Ovary (tissue), 3 donors: Measurements from ENCODE around the gene GTF2IRD1.

ENCODE experiments used
- POLR2A ChIP-seq: fragments of 450-650 bp; IDR thresholded peaks from one replicate; pipeline ENCODE4 v1.6.1; 2017; ENCODE audit warnings: antibody characterized with exemption, mild to moderate bottlenecking, moderate library complexity
- TF ChIP-seq, protein P1 (sequence below), 3 donors: fragments of 450-650 bp in 2 of 3; fragments of 200-600 bp in 1 of 3; IDR thresholded peaks; one replicate each; pipeline versions ENCODE4 v1.5.1 to v1.8.0; 2016 to 2022; ENCODE audit warnings: antibody characterized with exemption in 3 of 3, mild to moderate bottlenecking in 1 of 3
- donor health status: DM: no; HTN: no; CAD: no.

DNA sequence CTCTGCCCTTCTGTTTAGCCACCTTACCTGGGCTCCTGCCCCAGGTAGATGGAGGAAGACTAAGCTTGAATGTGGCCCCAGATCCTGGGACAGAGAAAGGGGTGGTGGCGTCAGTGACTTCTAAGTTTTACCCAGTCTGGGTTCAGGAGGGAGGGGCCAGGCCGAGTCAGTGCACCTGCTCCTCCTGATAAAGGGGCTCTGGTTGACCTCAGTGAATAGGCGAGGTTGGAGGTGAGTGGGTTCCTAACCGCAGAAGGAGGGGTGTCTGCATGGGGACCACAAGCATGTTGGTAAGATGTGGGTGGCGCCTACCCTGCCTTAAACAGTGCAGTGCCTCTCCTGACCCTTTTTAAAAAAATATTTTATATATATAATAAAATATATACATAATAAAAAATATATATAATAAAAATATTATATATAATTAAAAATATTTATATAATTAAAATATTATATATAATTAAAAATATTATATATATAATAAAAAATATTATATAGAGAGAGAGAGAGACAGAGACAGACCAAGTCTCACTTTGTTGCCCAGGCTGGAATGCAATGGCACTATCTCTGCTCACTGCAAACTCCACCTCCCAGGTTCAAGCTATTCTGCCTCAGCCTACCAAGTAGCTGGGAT is 106.5 kb downstream of the GTF2IRD1 start:
- TF ChIP-seq, protein P1, sequence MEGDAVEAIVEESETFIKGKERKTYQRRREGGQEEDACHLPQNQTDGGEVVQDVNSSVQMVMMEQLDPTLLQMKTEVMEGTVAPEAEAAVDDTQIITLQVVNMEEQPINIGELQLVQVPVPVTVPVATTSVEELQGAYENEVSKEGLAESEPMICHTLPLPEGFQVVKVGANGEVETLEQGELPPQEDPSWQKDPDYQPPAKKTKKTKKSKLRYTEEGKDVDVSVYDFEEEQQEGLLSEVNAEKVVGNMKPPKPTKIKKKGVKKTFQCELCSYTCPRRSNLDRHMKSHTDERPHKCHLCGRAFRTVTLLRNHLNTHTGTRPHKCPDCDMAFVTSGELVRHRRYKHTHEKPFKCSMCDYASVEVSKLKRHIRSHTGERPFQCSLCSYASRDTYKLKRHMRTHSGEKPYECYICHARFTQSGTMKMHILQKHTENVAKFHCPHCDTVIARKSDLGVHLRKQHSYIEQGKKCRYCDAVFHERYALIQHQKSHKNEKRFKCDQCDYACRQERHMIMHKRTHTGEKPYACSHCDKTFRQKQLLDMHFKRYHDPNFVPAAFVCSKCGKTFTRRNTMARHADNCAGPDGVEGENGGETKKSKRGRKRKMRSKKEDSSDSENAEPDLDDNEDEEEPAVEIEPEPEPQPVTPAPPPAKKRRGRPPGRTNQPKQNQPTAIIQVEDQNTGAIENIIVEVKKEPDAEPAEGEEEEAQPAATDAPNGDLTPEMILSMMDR (IDR thresholded peaks at IDR 0.05), result no peak
- TF ChIP-seq POLR2A, result no peak
